DMS53 treated with DMSO at 0.1 percent for 48 hours (cell line): Measurements from ENCODE around the gene PRR13.

ENCODE experiments used
- DNase-seq: peaks from one replicate; lab custom pipeline; 2025; ENCODE audit not compliant: unreplicated experiment; lab: John Stamatoyannopoulos, UW

Gene PRR13

GRCh38 chr12:53492188-53492587, 50.7 kb downstream of the PRR13 start:
- DNase-seq, result peak; percentile 37

DNA sequence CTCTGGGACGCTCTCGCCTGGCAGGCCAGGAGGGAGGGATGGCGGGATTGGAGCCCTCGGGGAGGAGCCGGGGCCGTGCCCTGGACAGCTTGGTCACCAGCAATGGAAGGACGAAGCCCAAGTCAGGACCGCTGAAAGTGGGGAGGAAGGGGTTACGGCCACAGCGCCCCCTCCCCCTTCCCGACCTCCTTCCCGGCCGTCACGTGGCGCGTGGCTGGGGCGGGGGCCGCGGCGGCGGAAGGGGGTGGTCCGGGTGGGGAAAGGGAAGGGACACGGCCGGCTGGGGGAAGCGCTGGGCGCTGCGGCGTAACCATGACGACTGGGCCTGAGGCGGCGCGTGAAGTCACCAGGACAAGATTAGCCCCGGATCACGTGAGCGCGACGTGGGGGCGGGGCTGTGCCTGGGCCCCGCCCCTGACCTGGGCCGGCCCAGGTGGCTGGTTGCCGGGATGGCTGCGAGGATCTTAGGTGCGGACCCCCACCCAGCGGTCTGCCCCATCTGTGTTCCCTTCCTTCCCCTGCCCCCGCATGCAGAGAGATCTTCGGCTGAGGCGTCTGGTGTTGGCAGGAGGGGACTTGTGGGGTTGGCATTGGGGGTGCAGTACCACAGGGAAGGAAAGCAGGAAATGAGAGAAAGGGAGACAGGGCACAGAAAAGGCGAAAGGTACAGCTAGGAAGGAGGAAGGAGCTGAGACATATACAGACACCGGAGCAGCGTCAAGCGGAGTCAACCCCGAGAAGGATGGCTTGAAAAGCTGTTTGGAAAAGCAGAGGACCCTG, 51.5 kb downstream of the PRR13 start:
- peak; percentile 74 for DNase-seq

DNA sequence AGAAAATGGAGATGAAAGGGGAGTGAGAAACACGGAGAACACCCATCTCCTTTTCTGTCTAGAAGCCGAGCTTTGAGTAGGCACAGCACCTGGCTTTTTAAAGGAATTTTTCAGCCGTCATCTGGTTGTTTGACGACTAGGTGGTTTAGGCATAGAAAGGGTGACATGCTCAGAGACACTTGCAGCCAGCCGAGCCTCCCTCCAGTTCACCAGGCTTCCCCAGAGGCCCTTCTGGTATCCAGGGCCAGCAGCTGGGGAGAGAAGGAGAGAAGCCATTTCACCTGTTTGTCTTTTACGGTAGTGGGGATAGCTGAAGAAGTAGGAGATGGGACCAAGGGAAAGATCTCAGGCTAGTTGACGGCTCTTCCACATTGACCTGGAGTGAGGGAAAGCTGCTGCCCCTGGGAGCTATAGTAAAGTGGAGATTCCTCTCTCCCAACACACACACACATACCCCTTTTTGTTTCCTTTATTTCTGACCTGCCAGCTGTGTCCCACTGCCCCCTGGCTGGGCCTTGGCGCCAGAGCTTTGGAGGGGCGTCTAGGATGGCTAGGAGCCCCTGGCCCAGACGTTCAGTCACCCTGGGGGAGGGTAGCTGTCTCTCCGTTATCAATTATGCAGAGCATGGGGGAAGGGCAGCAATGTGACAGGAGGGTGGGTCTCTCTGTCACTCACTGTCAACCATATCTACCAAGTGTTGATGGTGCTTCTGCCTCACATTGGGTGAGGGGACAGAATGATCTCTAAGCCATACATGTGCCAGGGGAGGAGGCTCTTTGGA, 52.3 kb downstream of the PRR13 start:
- DNase-seq, result no peak
